Spleen (tissue), 11 donors: ENCODE data around the gene LOXHD1. TPM values are rescaled to one million over a fixed set of nuclear protein-coding genes. Genes with fewer than 3 reads are reported as not detected.

Experiments
- DNase-seq: peaks from one replicate; pipeline ENCODE4 v3.0.0-alpha.2; 2020
- H3K27ac ChIP-seq, 8 donors: fragments of 200-600 bp; sonication (generic) in 7 of 8; 1 replicate in 4 of 8; 2 replicates in 4 of 8; pipeline versions ENCODE4 v1.5.0 to v1.8.0; 2016 to 2021; ENCODE audit warnings: inconsistent platforms in 4 of 8, mild to moderate bottlenecking in 4 of 8, moderate library complexity in 1 of 8
- H3K27me3 ChIP-seq, 7 donors: fragments of 200-600 bp; sonication (generic) in 6 of 7; replicated peaks in 1 of 7; 1 replicate in 4 of 7; 2 replicates in 3 of 7; pipeline versions ENCODE4 v1.5.0 to v1.8.0; 2016 to 2021; ENCODE audit warnings: inconsistent platforms in 3 of 7, mild to moderate bottlenecking in 1 of 7
- H3K36me3 ChIP-seq, 6 donors: fragments of 200-600 bp; sonication (generic) in 5 of 6; 1 replicate in 4 of 6; 2 replicates in 2 of 6; pipeline versions ENCODE4 v1.5.0 to v1.8.0; 2016 to 2021; ENCODE audit warnings: inconsistent platforms in 2 of 6
- H3K4me1 ChIP-seq, 6 donors: fragments of 200-600 bp; sonication (generic) in 5 of 6; 1 replicate in 3 of 6; 2 replicates in 3 of 6; pipeline versions ENCODE4 v1.5.0 to v1.8.0; 2016 to 2021; ENCODE audit warnings: inconsistent platforms in 3 of 6
- H3K4me3 ChIP-seq, 8 donors: fragments of 200-600 bp; sonication (generic) in 7 of 8; 1 replicate in 4 of 8; 2 replicates in 4 of 8; pipeline versions ENCODE4 v1.5.0 to v1.8.0; 2016 to 2021; ENCODE audit warnings: inconsistent platforms in 4 of 8, mild to moderate bottlenecking in 4 of 8, moderate library complexity in 2 of 8
- H3K9me3 ChIP-seq, 8 donors: fragments of 200-600 bp; sonication (generic) in 7 of 8; 1 replicate in 4 of 8; 2 replicates in 4 of 8; pipeline versions ENCODE4 v1.5.0 to v1.8.0; 2016 to 2021; ENCODE audit warnings: inconsistent platforms in 4 of 8
- POLR2A ChIP-seq, 3 donors: fragments of 450-650 bp; IDR thresholded peaks; one replicate each; pipeline ENCODE4 v1.5.1; 2017; ENCODE audit warnings: antibody characterized with exemption in 3 of 3, mild to moderate bottlenecking in 1 of 3
- POLR2AphosphoS5 ChIP-seq, 3 donors: sonication (generic); formaldehyde crosslinking; IDR thresholded peaks; one replicate each; pipeline ENCODE4 v1.5.1; 2017; ENCODE audit warnings: antibody characterized with exemption in 3 of 3
- WGBS, 5 donors: extraction: QIAGEN DNeasy Blood & Tissue Kit in 3 of 5; methylation state at CpG; one replicate each; pipeline versions ENCODE4 v1.1.5 to v1.1.7; 2013 to 2018; 5-methylcytosine and 5-hydroxymethylcytosine counted together
- intact Hi-C: fragments of 100-400 bp; cut with DNase I; formaldehyde crosslinking; loops from one replicate; pipeline ENCODE4 v1.15.0; 2023; ENCODE audit warnings: low total_unique reads
- polyA plus RNA-seq, 3 donors: library from polyadenylated mRNA; stranded (reverse); fragments of 200-250 nt; gene quantifications; one replicate each; pipeline ENCODE4 v1.2.1, GENCODE V29; 2013
- total RNA-seq, 7 donors: library from RNA; depleted of rRNA in 3 of 7; stranded (reverse); fragments of >200 nt in 3 of 7; fragmentation: NEBNext Ultra II Directional in 4 of 7; extraction: Animal tissue kit (Norgen Biotek cat#: 25700) in 4 of 7; gene quantifications; one replicate each; pipeline versions ENCODE4 v1.1.0 to v1.2.1, GENCODE V29; 2016 to 2021
- TF ChIP-seq, protein P1 (sequence below), 11 experiments: fragments of 200-600 bp in 7 of 11; fragments of 450-650 bp in 4 of 11; sonication (generic) in 4 of 11; IDR thresholded peaks in 8 of 11; conservative IDR thresholded peaks in 3 of 11; 1 replicate in 7 of 11; 2 replicates in 4 of 11; pipeline versions ENCODE4 v1.4.0 to v1.8.0; 2016 to 2021; ENCODE audit warnings: antibody characterized with exemption in 11 of 11, inconsistent platforms in 4 of 11, mild to moderate bottlenecking in 1 of 11
- donor health status: healthy with polysubstance abuse.
- donor health status: DM: no; HTN: no; CAD: no; lungs with moderate emphysema.
- donor health status: DM: no; HTN: no; CAD: no.
- donor health status: Bipolar disorder and iron deficiency.
- donor health status: healthy.
- donor health status: DM: no; HTN: no; CAD: no.
- donor health status: DM: yes; HTN: yes; CAD: no.

LOXHD1 gene
- total and polyA plus RNA-seq, 10 donors: 0.09 to 6.0 (median 2.1) TPM

DNA sequence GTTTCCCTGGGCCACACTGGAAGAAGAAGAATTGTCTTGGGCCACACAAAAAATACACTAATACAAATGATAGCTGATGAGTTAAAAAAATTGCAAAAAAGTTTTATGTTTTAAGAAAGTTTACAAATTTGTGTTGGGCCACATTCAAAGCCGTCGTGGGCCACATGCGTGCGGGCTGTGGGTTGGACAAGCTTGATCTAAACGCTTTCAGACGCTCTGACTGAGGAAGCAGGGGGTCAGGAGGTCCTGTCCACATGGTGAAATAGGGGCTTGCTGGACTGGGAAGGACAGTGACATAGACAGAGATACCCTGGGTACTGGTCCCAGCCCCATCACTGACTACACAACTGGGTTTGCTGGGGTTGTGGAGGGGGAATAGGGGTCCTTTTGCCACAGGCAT, 86.4 kb downstream of the LOXHD1 start:
- Histone ChIP-seq H3K27me3 (no peaks in the 10 kb centered on the region), H3K27ac (no peak overlapping the region), H3K9me3 (no peaks in the 10 kb centered on the region), H3K36me3 (peaks cover 0 to 50% (median 0%) of the 10 kb centered on the region in 6 donors), H3K4me1 (no peaks in the 10 kb centered on the region), H3K4me3 (no peak overlapping the region)
- WGBS, 5 donors: 84 to 96% (median 94%) methylated on average over 6 of the region's 6 CpGs
- DNase-seq: no peak
- no peak for TF ChIP-seq POLR2A (IDR thresholded peaks at IDR 0.05)
- intact Hi-C loops: no loop called here

DNA sequence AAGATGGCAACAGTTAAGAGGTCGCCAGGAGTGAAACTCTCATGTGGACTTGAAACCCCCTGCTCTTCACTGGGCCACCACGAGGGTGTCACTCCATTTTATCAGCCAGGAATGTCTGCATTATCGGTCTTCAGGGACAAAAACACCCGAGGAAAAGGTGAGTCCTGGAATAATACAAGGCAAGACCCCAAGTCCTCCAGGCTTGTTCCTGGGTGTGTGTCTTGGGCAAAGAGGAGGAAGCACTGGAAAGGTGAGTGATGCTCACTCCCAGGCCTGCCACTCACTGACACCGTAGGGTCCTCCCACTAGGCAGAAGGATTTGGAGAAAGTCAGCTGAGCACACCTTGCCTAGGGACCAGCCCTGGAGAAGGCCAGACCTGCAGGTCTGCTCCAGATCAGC, 86.9 kb downstream of the LOXHD1 start:
- no peak overlapping the region for H3K27ac ChIP-seq
- 66 to 89% (median 83%) methylated on average over 5 of the region's 5 CpGs for WGBS, 5 donors
- H3K4me1 ChIP-seq: no peaks in the 10 kb centered on the region
- H3K4me3 ChIP-seq: no peak overlapping the region
- H3K36me3 ChIP-seq: peaks cover 0 to 50% (median 0%) of the 10 kb centered on the region in 6 donors
- H3K9me3 ChIP-seq: no peaks in the 10 kb centered on the region
- no peak for TF ChIP-seq POLR2A (IDR thresholded peaks at IDR 0.05)
- TF ChIP-seq POLR2AphosphoS5 (IDR thresholded peaks at IDR 0.05): no peak
- TF ChIP-seq, protein P1, sequence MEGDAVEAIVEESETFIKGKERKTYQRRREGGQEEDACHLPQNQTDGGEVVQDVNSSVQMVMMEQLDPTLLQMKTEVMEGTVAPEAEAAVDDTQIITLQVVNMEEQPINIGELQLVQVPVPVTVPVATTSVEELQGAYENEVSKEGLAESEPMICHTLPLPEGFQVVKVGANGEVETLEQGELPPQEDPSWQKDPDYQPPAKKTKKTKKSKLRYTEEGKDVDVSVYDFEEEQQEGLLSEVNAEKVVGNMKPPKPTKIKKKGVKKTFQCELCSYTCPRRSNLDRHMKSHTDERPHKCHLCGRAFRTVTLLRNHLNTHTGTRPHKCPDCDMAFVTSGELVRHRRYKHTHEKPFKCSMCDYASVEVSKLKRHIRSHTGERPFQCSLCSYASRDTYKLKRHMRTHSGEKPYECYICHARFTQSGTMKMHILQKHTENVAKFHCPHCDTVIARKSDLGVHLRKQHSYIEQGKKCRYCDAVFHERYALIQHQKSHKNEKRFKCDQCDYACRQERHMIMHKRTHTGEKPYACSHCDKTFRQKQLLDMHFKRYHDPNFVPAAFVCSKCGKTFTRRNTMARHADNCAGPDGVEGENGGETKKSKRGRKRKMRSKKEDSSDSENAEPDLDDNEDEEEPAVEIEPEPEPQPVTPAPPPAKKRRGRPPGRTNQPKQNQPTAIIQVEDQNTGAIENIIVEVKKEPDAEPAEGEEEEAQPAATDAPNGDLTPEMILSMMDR (IDR thresholded peaks at IDR 0.05 in 8 of 11, conservative IDR thresholded peaks at IDR 0.05 in 3 of 11): no peak
- no peak for DNase-seq
- H3K27me3 ChIP-seq: no peaks in the 10 kb centered on the region
- intact Hi-C loops: no loop called here

DNA sequence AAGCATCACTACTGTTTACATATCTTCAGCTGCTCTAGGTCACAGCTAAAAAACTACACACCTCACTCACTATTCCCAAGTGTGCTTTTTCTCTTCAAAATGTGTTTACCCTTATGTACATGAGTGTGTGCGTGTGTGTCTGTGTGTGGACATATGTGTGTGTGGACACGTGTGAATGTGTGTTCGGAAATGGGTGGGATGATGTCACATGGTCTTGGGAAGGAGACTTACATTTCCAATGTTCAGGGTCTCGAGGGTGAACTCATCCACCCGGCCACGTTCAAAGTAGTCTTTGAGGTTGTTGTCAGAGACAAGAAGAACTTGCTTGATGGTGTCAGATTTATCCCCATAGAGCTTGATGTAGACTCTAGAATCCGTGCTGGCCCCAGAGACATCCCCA, 87.8 kb downstream of the LOXHD1 start:
- no peaks in the 10 kb centered on the region for H3K4me1 ChIP-seq
- no peaks in the 10 kb centered on the region for H3K27me3 ChIP-seq
- 78 to 93% (median 81%) methylated on average over 7 of the region's 7 CpGs for WGBS, 5 donors
- peaks cover 0 to 50% (median 0%) of the 10 kb centered on the region in 6 donors for H3K36me3 ChIP-seq
- no peaks in the 10 kb centered on the region for H3K9me3 ChIP-seq
- no peak for DNase-seq
- no peak for TF ChIP-seq POLR2A (IDR thresholded peaks at IDR 0.05)
- no peak for TF ChIP-seq POLR2AphosphoS5 (IDR thresholded peaks at IDR 0.05)
- TF ChIP-seq, protein P1 (IDR thresholded peaks at IDR 0.05 in 8 of 11, conservative IDR thresholded peaks at IDR 0.05 in 3 of 11): no peak
- intact Hi-C loops: no loop called here
- no peak overlapping the region for H3K4me3 ChIP-seq
- H3K27ac ChIP-seq: no peak overlapping the region

DNA sequence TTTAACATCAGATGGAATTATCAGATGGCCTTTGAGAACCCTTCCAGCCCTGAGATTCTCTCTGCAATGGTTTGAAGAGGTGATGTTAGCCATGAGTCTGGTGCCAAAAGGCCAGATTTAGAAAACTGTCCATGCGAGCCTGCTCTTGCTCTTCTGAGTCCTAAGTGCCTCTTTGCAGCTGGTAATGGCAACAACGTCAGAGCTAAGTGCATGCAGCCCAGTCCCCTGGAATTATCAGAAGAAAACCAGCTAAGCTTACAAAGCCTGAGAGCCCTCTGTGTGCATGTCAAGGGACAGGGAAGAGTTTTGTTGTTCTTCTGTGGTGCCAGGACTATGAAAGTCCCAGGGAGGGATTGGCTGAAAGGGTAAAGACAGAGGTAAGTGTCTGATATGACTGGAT, 89.8 kb downstream of the LOXHD1 start:
- no peak for DNase-seq
- intact Hi-C loops: no loop called here

More for the DNA sequence above, 89.8 kb downstream of the LOXHD1 start:
- Histone ChIP-seq H3K27me3 (no peaks in the 10 kb centered on the region), H3K4me3 (no peak overlapping the region), H3K4me1 (no peaks in the 10 kb centered on the region), H3K36me3 (peaks cover 0 to 59% (median 0%) of the 10 kb centered on the region in 6 donors), H3K27ac (no peak overlapping the region), H3K9me3 (no peaks in the 10 kb centered on the region)
- TF ChIP-seq POLR2A (IDR thresholded peaks at IDR 0.05) (no peak), POLR2AphosphoS5 (IDR thresholded peaks at IDR 0.05) (no peak)
- TF ChIP-seq, protein P1 (IDR thresholded peaks at IDR 0.05 in 8 of 11, conservative IDR thresholded peaks at IDR 0.05 in 3 of 11): no peak
- WGBS, 5 donors: 75 to 87% (median 80%) methylated on average over 2 of the region's 2 CpGs
